Fibroblast of lung (primary cell): ENCODE measurements around the gene RSRP1.
"Not testable (repeated sequence)": the region's sequence is repeated elsewhere in the genome, so short reads cannot be mapped to it uniquely, and the experiment has no call there.

Source experiments
- CTCF ChIP-seq, 2 donors: IDR thresholded peaks in 1 of 2; conservative IDR thresholded peaks in 1 of 2; 1 replicate in 1 of 2; 2 replicates in 1 of 2; pipeline ENCODE4 v1.5.1; 2011 to 2012; ENCODE audit warnings: low read length in 2 of 2, control low read depth in 1 of 2, inconsistent platforms in 1 of 2, low read depth in 1 of 2, mild to moderate bottlenecking in 1 of 2
- EZH2 ChIP-seq: IDR thresholded peaks from 2 replicates; pipeline ENCODE4 v1.5.1; 2012; ENCODE audit warnings: low read length, control low read depth, mild to moderate bottlenecking; ENCODE audit errors: missing control alignments

- not testable (repeated sequence) for TF ChIP-seq EZH2; CTCF (conservative IDR thresholded peaks at IDR 0.05 in 1 of 2, IDR thresholded peaks at IDR 0.05 in 1 of 2; ENCODE audit: low read depth in 1 of 2, low read length in 2 of 2)
Observed at GRCh38 chr1:25275648-25276047, 28.4 kb upstream of the RSRP1 start.
